Stimulated activated naive CD4-positive, alpha-beta T cell treated with Interleukin-2 at 50 U/mL for 16 hours (primary cell): ENCODE measurements around the gene R3HDML.
"Not testable (repeated sequence)": the region's sequence is repeated elsewhere in the genome, so short reads cannot be mapped to it uniquely, and the experiment has no call there.

ENCODE experiments used
- DNase-seq: peaks from one replicate; lab custom pipeline; 2025; lab: John Stamatoyannopoulos, UW

Gene R3HDML, protein sequence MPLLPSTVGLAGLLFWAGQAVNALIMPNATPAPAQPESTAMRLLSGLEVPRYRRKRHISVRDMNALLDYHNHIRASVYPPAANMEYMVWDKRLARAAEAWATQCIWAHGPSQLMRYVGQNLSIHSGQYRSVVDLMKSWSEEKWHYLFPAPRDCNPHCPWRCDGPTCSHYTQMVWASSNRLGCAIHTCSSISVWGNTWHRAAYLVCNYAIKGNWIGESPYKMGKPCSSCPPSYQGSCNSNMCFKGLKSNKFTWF

DNA sequence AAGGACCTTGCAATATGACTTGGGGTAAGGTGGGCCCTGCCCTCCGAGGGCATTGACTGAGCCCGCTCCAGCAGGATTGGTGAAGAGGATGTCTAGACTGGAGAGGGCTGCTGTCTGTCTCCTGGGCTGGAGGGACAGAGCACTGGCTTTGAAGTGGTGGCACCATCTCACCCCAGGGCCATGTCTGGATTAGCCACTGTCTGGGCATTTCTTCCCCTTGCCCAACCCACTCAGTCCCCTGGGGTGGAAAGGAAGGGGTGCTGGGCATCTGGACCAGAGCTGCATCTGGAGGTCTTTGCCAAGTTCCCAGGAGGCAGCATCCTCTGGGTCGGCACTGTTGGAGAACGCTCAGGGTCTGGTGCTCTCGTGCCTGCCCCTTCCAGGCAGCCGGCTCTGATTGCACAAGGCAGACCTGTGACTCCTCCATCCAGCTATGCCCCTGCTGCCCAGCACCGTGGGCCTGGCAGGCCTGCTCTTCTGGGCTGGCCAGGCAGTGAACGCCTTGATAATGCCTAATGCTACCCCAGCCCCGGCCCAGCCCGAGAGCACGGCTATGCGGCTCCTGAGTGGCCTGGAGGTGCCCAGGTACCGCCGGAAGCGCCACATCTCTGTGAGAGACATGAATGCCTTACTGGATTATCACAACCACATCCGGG, at the start of gene R3HDML:
Gene R3HDML, plus strand, starts transcription at position 319 of the 656 bp plus-strand sequence. Its CDS starts 115 bp downstream, at position 434.
- no peak for DNase-seq

DNA sequence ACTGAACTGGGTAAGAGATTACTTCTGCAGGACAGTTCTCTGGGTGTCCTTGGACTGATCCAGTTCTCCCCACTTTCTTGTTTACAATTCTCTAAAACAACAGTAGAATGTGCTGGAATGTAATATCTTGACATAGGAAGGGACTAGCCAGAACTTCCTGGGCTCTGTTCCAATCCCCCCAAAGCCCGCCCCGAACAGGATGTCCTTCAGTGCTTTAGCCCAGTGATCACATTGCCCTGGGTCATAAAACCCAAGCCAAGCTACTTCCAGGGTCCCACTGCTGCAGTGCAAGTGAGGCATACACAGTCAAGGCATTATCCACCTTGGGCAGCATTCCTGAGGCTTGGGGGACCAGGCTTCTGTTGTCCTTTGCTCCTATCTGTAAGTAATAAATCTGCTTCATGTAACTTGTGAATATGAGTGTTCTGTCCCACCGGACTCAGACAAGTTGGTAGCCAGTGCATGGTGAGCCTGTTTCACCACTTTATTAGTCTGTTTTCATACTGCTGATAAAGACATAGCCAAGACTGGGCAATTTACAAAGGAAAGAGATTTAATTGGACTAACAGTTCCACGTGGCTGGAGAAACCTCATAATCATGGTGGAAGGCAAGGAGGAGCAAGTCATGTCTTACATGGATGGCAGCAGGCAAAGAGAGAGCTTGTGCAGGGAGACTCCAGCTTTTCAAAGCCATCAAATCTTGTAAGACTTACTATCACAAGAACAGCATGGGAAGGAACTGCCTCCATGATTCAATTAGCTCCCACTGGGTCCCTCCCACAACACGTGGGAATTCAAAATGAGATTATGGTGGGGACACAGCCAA, 49.4 kb upstream of the R3HDML start:
- no peak for DNase-seq

DNA sequence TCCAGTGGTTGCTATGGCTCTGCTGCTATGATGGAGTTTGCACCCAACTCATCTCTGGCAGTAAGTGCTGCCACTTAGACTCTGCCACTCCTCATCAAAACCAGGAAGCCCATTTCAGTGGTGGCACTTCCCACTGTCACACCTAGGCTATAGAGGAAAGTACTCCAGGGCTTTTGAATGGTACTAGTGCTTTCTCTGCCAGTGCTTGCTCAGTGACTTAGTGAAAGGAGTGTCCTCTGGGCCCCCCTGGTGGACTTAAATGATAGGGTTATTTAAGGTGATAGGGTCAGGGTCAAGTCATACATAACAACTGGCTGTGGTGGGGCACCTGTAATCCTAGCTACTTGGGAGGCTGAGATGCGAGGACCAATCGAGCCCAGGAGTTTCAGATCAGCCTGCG, 48.6 kb upstream of the R3HDML start:
- no peak for DNase-seq

DNA sequence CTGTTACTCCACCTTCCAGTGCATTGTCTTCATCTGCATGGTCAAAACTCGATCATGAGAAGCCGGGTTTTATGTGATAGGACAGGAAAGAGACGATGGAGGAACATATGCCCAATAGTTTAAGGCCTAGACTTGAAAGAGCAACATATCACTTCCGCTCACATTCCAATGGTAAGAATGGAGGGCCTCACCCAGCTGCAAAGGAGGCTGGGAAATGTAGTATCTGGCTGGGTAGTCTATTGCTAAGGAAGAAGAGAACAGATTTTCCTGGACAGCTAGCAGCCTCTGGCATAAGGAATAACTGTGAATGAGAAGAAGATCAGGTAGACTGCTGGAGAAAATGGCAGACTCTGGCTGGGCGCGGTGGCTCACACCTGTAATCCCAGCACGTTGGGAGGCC, 45.1 kb upstream of the R3HDML start:
- DNase-seq: no peak

DNA sequence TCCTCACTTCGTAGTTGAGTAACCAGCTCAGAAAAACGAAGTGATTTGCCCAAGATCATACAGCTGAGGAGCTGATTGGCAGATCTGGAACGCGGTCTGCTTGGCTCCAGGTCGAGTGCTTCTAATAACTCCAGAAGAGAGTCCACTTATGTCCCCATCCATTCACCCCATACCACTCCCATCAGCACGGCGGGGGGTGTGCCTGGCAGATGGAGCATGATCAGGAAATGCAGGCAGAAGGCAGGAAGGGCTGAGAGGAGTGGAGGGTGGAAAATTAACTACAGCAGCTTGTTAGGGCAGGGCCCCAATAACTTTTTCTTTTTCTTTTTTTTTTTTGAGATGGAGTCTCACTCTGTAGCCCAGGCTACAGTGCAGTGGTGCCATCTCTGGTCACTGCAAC, 40.8 kb upstream of the R3HDML start:
- no peak for DNase-seq

DNA sequence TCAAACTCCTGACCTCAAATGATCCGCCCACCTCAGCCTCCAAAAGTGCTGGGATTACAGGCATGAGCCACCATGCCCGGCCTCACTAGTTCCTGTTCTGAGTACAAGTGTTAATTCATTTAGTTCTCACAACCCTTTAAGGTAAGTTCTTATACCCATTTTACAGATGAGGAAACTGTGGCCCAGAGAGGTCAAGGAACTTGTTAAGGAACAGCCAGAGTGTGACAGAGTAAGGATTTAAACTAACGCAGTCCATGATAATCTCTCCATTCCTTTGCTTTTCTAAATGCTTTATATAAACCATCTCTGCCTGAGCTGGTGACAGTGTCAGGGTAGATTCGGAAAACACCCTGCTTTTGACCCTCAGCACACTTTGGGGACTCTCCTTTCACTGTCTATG, 39.1 kb upstream of the R3HDML start:
- no peak for DNase-seq

DNA sequence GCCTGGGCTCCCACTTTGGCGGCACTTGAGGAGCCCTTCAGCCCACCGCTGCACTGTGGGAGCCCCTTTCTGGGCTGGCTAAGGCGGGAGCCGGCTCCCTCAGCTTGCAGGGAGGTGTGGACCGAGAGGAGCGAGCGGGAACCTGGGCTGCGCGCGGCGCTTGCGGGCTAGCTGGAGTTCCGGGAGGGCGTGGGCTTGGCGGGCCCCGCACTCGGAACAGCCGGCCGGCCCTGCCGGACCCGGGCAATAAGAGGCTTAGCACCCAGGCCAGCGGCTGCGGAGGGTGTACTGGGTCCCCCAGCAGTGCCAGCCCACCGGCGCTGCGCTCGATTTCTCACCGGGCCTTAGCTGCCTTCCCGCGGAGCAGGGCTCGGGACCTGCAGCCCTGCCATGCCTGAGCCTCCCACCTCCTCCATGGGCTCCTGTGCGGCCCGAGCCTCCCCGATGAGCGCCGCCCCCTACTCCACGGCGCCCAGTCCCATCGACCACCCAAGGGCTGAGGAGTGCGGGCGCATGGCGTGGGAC, 37.8 kb upstream of the R3HDML start:
- not testable (repeated sequence) for DNase-seq

DNA sequence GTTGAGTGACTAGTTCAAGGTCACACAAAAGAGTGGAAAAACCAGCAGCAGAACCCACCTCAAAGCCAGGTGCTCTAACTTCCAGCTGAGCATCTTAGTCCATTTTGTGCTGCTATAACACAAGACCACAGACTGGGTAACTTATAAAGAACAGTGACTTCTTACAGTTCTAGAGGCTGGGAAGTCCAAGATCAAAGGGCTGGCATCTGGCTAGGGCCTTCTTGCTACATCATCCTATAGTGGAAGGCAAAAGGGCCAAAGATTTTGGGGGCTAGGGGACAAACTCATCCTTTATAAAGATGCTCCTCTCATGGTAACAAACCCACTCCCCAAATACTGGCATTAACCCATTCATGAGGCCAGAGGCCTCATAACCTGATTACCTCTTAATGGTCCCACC, 35.6 kb upstream of the R3HDML start:
- DNase-seq: no peak

DNA sequence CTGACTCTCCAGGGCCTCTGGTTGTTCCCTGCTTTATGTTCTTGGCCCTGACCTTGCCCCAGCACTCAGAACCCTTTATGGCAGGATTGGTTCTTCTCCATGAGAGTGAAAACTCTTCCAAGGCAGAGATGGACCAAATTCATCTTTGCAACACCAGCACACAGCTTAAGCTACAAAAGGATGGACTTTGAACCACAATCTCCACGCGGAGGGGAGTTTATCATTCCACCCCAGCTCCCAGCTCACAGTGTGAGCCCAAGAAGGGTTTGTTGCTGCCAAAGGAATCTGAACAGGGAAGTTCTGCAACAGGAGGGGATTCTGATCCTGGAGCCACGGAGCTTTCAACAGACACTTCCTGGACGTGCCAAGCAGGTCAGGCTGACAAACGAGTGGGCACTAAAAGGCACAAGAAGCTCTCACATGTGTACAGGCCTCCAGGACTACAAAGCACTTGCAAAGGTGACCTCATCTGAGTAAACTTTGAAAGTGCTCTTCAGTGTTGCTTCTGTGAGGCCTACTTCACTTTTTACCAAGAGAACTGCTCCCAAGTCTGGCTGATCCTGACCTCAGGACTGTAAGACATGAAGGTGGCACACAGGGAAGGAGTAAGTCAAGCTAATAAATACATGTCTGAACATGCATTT, 34.7 kb upstream of the R3HDML start:
- DNase-seq: no peak

DNA sequence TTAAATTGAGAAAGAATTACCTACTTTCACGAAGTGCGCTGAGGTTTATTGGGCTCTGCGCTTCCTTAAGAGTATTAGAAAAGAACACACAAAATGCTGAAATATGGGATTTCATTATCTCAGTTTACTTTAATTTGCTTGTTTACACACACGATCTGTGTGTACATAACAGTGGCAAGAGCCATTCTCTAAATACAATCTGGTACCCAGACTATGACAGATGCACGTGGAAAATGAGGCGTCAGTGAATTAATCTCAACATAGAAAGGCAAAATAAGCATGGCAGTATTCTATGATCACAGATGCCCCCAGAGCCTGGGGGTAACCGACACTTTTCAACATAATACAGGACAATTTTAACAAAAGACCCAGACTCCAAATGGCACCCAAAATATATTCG, 34.1 kb upstream of the R3HDML start:
- no peak for DNase-seq

DNA sequence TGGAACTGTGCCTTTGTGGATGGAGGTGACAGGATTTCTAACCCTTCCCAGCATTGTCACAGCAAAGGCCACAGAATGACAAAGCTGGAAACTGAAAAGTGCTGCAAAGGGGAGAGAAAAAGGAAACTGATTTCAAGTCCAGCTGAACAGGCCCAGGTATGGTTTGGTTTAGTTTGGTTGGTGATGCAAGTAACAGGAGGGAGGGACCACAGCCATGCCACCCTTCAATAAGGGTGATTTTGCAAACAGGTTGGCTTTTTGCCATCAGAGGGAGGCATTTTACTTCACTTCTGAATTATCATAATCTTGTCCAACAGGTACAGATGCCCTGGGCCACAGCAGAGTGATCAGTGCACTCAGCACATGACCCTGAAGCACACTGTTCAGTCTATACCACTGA, 32.5 kb upstream of the R3HDML start:
- no peak for DNase-seq

DNA sequence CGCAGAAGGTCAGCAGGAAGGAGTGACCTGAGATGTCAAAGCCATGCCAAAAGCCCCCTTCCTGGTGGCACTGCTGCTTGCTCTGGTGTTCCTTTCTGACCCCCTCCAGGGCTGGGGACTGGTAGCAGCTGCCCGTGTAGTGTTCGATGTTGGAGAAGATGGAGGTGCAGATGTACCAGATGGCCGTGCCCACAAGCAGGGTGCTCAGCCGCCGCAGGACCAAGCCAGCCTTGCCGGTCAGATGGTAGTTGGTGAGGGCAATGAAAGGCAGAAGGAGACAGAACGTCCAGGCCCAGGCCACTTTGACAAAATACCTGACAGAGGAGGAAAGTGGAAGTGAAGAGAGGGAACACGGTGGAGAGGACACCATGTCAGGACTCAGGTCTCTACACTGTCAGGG, 29.9 kb upstream of the R3HDML start:
- no peak for DNase-seq

DNA sequence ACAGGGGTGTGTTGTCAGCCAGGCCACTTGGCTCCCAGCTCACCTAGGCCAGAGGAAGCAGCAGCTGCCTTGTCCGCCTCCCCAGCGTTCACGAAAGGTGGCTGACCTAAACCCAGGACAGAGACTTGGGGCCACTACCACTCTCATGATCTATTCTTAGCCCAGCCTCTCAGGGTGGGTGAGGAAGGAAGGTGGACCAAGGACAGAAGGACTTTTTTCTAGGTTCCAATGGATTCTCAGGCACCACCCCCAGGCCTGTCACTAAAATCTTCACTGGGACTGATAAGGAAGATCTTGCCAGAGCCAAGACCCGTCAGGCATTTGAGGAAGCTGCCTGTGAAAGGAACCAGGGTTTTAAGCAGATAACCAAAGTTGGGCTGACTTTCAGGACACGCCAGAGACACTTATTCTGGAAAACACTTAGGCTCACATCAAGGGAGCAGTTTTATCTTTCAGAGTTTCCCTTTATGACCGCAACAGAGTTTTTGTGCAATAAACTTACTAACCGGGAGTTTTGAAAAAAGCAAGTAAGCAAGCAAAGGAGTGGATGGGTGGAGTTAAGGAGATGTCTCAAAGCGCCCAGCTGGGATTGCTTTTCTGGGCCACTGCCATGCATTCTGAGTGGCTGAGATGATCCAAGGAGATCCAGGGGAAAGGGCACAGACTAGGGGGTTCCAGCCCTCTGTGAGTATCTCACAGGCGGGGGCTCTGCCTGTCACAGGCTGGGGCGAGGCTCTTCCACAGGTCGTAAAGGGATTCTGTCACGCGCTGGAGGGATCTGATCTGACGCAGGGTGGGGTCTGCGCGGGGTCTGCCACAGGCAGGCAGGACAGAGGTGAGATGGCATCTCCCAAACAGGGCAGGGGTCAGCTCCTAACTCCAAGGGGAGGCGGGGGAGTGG, 26.8 kb upstream of the R3HDML start:
- no peak for DNase-seq

DNA sequence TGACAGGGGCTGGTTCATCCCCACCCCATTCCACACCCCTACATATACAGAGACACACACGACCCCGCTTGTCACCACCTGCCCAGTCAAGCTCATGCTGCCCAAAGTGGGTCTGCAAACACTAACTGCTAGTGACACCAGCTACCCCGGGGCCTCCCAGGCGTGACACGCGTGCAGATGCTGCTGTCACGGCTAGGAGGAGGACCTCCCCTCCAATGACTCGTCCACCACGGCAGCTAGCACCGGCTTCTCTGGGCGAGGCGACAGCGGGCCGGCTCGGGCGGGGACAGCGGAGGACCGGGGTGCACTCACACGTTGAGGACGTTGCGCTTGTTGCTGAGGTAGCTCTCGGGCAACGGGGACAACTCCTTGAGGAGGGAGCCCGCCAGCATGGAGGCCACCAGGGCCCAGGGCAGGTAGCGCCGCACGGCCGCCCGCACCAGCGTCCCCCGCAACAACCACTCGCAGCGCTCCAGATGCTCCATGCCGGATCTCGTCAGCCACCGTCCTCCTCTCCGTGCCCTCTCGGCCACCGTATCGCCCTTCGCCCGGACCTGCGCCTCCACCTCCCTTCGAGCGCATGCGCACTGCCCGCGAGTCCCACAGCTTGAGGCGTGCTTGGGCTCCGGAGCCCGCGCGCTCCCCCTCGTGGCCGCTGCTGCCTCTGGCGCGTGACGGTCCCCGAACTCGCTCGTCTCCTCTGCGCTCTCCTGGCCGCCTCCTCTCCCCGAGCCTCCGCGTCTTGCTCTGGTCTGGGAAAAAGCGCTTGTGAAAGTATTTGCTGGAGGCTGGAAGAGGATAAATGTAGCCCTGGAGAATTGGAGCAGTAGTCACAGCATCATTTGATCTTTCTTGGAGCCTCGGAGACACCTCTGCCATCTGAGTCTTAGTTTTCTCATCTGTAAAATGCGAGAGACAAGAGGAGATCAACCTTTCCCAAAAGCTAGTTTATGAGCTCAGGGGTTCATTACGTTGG, 25.9 kb upstream of the R3HDML start, which contains the start of gene FITM2:
Gene FITM2, minus strand, starts transcription at position 539 of the 976 bp plus-strand sequence. Its CDS starts 54 bp downstream, at position 485.
- DNase-seq: peak; percentile 97

DNA sequence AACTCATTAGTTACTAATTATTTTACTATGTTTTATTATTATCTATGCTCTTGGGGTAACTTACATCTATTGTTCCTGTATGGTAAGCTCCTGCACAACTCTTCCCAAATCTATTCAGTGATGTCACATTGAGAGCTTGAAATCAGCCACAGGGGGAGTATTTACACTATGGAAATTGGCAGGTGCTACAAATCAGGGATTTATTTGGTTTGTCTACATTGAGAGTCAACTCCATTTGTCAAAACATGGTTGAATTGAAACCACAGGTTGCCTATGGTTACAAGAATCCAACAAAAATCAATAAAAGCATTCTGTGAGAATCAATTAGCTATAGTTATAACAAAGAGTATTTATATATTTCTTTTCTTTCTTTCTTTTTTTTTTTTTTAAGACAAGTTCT, 22.0 kb upstream of the R3HDML start:
- DNase-seq: no peak

DNA sequence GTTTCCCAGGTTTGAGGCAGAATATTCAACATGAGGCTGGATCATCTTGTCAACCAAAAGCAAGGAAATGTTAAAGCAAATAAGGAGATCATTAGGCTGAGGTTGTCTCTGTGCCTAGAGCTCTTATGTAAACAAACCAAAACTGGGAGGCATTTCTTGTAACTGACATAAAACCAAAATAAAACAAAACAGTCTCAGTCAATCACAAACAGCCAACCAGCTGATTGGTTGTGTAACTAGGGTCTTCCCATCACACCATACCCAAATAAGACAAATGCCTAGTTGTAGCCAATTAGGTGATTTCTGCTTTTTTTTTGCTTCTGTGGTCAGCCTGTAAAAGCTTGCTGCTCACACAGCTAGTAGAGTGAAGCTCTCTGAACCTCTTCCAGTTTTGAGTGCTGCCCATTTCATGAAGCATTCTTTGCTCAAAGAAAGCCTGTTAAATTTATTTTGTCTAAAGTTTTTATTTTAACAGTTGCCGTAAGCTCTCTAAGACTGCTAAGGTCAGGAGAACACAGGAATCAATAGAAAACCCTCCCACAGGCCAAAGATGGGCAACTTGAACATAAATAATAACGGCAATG, 16.9 kb upstream of the R3HDML start:
- DNase-seq: no peak

DNA sequence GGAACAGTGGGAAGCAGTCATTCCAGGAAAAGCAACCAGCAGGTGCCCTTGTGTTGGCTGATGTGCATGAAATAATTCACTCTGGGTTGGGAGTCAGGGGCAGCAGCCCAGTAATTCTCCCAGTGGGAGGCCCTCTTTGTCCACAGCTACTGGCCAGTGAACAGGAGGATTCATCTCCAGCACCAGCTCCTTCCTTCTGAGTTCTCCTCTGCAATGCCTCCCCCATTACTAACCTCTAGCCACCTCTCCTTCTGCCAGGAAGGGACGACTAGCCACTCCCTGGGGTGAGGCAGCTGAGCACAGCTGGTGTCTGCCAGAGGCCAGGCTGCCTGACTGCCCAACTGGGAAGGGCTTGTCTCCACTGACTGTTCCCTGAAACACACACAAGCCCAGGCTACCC, 12.5 kb upstream of the R3HDML start:
- no peak for DNase-seq

DNA sequence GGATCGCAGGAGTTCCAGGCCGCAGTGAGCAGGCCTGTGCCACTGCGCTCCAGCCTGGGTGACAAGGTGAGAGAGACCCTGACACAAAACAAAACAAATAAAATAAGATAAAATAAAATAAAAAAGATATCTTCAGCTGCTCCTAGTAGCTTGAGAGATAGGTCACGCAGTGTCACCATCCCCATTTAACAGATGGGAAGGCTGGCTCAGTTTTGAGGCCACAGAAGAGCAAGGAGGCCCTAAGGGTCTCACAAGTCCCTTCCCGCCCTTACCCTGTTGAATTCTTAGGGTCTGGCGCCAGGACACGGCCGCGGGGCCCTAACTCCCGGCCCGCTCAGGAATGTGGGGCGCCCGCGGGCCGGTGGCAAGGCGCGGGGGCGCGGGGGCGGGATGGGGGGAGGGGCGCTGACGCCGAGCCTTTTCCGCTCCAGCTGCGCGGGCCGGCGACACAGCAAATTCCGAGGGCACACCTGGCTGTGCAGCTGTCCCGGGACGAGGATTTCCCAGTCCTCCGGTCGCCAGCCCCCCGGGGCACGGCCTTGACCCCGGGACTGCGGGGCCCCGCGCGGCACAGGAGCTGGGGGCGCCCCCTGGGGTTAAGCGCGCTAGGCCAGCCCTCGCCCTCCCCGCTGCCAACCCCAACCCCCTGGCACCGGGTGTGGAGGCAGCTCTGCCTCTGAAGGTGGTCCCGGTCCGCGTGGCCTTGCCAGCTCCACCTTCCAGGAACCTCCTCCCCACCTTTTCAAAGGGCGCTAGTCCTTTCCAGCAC, 10.3 kb upstream of the R3HDML start:
- DNase-seq: no peak

DNA sequence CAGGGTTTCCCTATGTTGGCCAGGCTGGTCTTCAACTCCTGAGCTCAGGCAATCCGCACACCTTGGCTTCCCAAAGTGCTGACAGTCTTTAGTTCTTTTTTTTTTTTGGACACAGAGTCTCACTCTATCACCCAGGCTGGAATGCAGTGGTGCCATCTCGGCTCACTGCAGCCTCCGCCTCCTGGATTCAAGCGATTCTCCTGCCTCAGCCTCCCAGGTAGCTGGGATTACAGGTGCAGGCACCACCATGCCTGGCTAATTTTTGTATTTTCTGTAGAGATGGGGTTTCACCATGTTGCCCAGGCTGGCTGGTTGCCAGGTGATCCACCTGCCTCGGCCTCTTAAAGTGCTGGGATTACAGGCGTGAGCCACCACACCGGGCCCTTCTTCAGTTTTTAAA, 9.1 kb upstream of the R3HDML start:
- not testable (repeated sequence) for DNase-seq
